ENCODE measurements around the gene HSPA12B.

Gene HSPA12B

DNA sequence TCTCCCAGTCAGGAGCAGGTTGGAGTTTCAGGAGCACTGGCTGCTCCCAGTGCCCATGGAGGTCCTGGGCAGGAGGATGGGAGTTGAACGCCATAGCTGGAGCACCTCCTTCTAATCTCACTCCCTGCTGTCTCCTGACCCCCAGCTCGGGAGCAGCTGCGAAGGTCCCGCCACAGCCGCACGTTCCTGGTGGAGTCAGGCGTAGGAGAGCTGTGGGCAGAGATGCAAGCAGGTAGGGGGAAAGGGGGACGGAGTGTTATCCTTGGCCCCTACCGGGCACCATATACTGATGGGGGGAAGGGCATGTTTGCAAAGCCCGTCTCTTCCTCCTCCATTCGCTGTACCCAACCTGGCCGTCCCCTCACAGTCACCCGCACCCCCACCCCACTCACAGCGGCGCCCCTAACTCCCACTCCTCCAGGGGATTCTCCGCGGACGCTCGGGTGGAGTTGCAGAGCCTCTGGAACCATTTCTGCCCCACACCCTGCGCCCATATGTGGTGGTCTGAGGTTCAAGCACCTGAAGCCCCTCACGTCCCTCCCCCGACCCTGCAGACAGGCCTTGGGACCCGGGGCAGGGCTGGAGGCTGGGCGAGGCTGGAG lies 16.7 kb downstream of the HSPA12B start:
- Histone ChIP-seq H3K79me2 (ENCODE audit: insufficient read depth, low read length) (no peaks in the 10 kb centered on the region), H3K9me3 (ENCODE audit: low read length) (no peaks in the 10 kb centered on the region), H4K20me1 (ENCODE audit: insufficient read depth, low read length) (no peaks in the 10 kb centered on the region), H3K9me2 (ENCODE audit: low read depth, low read length) (no peaks in the 10 kb centered on the region), H3K4me2 (ENCODE audit: low read length) (no peak overlapping the region), H3K27me3 (ENCODE audit: insufficient read depth, low read length) (peaks cover 6% of the 10 kb centered on the region; the same call in 1 of the 2 replicates), H3K4me3 (ENCODE audit: low read depth, low read length, poor library complexity, severe bottlenecking) (no peak overlapping the region), H3K9ac (ENCODE audit: low read length) (no peak overlapping the region), H3K27ac (ENCODE audit: low read depth, low read length, poor library complexity, severe bottlenecking) (no peak overlapping the region), H2AFZ (ENCODE audit: low read length) (no peak overlapping the region), H3K36me3 (ENCODE audit: insufficient read depth, low read length) (no peaks in the 10 kb centered on the region; the same call in 1 of the 2 replicates), H3F3A (ENCODE audit: insufficient read depth, low read length) (no peaks in the 10 kb centered on the region), H3K4me1 (ENCODE audit: insufficient read depth, low read length, severe bottlenecking) (no peaks in the 10 kb centered on the region)
- TF ChIP-seq CTCF (IDR thresholded peaks at IDR 0.05; ENCODE audit: low read length) (no peak), EZH2 (IDR thresholded peaks at IDR 0.05; ENCODE audit: borderline replicate concordance, low read length) (no peak)

DNA sequence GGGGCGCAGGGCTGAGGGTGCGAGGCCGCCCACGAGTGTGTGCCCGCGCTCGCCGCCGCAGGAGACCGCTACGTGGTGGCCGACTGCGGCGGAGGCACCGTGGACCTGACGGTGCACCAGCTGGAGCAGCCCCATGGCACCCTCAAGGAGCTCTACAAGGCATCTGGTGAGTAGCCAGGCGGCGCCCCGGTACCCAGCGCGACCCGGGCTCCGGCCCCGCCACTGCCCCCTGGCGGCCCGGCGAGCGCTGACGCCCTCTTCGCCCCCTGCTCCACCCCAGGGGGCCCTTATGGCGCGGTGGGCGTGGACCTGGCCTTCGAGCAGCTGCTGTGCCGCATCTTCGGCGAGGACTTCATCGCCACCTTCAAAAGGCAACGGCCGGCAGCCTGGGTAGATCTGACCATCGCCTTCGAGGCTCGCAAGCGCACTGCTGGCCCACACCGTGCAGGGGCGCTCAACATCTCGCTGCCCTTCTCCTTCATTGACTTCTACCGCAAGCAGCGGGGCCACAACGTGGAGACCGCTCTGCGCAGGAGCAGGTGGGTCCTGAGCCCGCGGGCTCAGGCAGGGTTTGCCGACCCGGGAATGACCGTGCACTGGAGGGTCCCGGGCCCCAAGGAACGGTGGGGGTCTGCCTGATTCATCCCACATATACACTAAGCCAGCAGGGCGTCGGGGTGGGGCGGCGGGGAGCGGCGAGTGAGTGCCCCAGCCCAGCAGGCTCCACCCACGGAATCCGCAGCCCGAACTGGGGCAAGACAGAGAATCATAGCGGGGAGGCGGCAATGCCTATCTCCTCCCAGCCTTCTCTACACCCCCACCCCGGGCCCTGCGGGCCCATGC lies 17.4 kb downstream of the HSPA12B start:
- Histone ChIP-seq H3K9me2 (ENCODE audit: low read depth, low read length) (no peaks in the 10 kb centered on the region), H3K9me3 (ENCODE audit: low read length) (no peaks in the 10 kb centered on the region), H3K79me2 (ENCODE audit: insufficient read depth, low read length) (no peaks in the 10 kb centered on the region), H3K36me3 (ENCODE audit: insufficient read depth, low read length) (no peaks in the 10 kb centered on the region; the same call in 1 of the 2 replicates), H3K9ac (ENCODE audit: low read length) (no peak overlapping the region), H2AFZ (ENCODE audit: low read length) (no peak overlapping the region), H3K4me3 (ENCODE audit: low read depth, low read length, poor library complexity, severe bottlenecking) (no peak overlapping the region), H4K20me1 (ENCODE audit: insufficient read depth, low read length) (no peaks in the 10 kb centered on the region), H3F3A (ENCODE audit: insufficient read depth, low read length) (no peaks in the 10 kb centered on the region), H3K4me1 (ENCODE audit: insufficient read depth, low read length, severe bottlenecking) (no peaks in the 10 kb centered on the region), H3K27ac (ENCODE audit: low read depth, low read length, poor library complexity, severe bottlenecking) (no peak overlapping the region), H3K27me3 (ENCODE audit: insufficient read depth, low read length) (0 out of 2 replicates have a peak, but pooled peaks cover 4% of the 10 kb centered on the region), H3K4me2 (ENCODE audit: low read length) (no peak overlapping the region)
- TF ChIP-seq CTCF (IDR thresholded peaks at IDR 0.05; ENCODE audit: low read length): peak; percentile 61
- no peak for TF ChIP-seq EZH2 (IDR thresholded peaks at IDR 0.05; ENCODE audit: borderline replicate concordance, low read length)

GRCh38 chr20:3751305-3751674 lies 18.8 kb downstream of the HSPA12B start:
- Histone ChIP-seq H3K4me1 (ENCODE audit: insufficient read depth, low read length, severe bottlenecking) (no peaks in the 10 kb centered on the region), H3K27me3 (ENCODE audit: insufficient read depth, low read length) (0 out of 2 replicates have a peak, but pooled peaks cover 4% of the 10 kb centered on the region), H3K9ac (ENCODE audit: low read length) (no peak overlapping the region), H3K9me3 (ENCODE audit: low read length) (no peaks in the 10 kb centered on the region), H3K4me2 (ENCODE audit: low read length) (no peak overlapping the region), H3K4me3 (ENCODE audit: low read depth, low read length, poor library complexity, severe bottlenecking) (no peak overlapping the region), H3K27ac (ENCODE audit: low read depth, low read length, poor library complexity, severe bottlenecking) (no peak overlapping the region), H4K20me1 (ENCODE audit: insufficient read depth, low read length) (no peaks in the 10 kb centered on the region), H3K36me3 (ENCODE audit: insufficient read depth, low read length) (peaks cover 8% of the 10 kb centered on the region), H3K79me2 (ENCODE audit: insufficient read depth, low read length) (no peaks in the 10 kb centered on the region), H3F3A (ENCODE audit: insufficient read depth, low read length) (no peaks in the 10 kb centered on the region), H2AFZ (ENCODE audit: low read length) (no peak overlapping the region), H3K9me2 (ENCODE audit: low read depth, low read length) (no peaks in the 10 kb centered on the region)
- no peak for TF ChIP-seq CTCF (IDR thresholded peaks at IDR 0.05; ENCODE audit: low read length)
- TF ChIP-seq EZH2 (IDR thresholded peaks at IDR 0.05; ENCODE audit: borderline replicate concordance, low read length): no peak
